PFSK-1 (cell line): ENCODE data around the gene FAM20C.

Experiments used
- FOXP2 ChIP-seq: optimal IDR thresholded peaks from 2 replicates; pipeline ENCODE3; 2011; ENCODE audit warnings: borderline replicate concordance, control low read depth, inconsistent platforms; ENCODE audit not compliant: insufficient read depth; ENCODE audit errors: extremely low read length, extremely low read depth
- POLR2AphosphoS5 ChIP-seq: IDR thresholded peaks from 2 replicates; pipeline ENCODE4 v1.6.1; 2012; ENCODE audit warnings: low read depth, mild to moderate bottlenecking, control low read depth, low read length, moderate library complexity
- SIN3A ChIP-seq: IDR thresholded peaks from 2 replicates; pipeline ENCODE4 v1.6.1; 2012; ENCODE audit warnings: mild to moderate bottlenecking, low read length, moderate library complexity, borderline replicate concordance; ENCODE audit not compliant: insufficient read depth
- TAF1 ChIP-seq: IDR thresholded peaks from 2 replicates; pipeline ENCODE4 v1.6.1; 2012; ENCODE audit warnings: low read length, control low read depth, borderline replicate concordance; ENCODE audit not compliant: insufficient read depth
- TF ChIP-seq, protein P1 (sequence below), 2 experiments: IDR thresholded peaks; 2 replicates each; pipeline versions ENCODE4 v1.6.1 to v1.8.0; 2011 to 2012; ENCODE audit warnings: low read depth in 2 of 2, low read length in 2 of 2, control low read depth in 1 of 2, inconsistent platforms in 1 of 2, mild to moderate bottlenecking in 1 of 2, moderate library complexity in 1 of 2; ENCODE audit not compliant: insufficient read depth in 1 of 2

DNA sequence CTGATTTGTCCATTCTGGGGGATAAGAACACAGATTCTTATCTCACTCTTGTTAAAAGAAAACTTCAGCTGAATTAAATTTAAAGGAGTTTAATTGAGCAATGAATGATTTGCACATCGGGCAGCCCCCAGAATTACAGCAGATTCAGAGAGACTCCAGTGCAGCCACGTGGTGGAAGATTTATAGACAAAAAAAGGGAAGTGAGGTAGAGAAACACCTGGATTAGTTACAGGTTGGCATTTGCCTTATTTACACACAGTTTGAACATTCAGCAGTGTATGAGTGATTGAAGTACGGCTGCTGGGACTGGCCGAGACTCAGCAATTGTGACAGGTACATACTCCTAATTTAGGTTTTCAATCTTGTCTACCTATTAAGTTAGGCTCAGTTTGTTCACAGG, 46.5 kb upstream of the FAM20C start:
- TF ChIP-seq, protein P1, sequence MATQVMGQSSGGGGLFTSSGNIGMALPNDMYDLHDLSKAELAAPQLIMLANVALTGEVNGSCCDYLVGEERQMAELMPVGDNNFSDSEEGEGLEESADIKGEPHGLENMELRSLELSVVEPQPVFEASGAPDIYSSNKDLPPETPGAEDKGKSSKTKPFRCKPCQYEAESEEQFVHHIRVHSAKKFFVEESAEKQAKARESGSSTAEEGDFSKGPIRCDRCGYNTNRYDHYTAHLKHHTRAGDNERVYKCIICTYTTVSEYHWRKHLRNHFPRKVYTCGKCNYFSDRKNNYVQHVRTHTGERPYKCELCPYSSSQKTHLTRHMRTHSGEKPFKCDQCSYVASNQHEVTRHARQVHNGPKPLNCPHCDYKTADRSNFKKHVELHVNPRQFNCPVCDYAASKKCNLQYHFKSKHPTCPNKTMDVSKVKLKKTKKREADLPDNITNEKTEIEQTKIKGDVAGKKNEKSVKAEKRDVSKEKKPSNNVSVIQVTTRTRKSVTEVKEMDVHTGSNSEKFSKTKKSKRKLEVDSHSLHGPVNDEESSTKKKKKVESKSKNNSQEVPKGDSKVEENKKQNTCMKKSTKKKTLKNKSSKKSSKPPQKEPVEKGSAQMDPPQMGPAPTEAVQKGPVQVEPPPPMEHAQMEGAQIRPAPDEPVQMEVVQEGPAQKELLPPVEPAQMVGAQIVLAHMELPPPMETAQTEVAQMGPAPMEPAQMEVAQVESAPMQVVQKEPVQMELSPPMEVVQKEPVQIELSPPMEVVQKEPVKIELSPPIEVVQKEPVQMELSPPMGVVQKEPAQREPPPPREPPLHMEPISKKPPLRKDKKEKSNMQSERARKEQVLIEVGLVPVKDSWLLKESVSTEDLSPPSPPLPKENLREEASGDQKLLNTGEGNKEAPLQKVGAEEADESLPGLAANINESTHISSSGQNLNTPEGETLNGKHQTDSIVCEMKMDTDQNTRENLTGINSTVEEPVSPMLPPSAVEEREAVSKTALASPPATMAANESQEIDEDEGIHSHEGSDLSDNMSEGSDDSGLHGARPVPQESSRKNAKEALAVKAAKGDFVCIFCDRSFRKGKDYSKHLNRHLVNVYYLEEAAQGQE (IDR thresholded peaks at IDR 0.05; ENCODE audit: insufficient read depth in 1 of 2, low read depth in 2 of 2, low read length in 2 of 2) = no peak
- no peak for TF ChIP-seq POLR2AphosphoS5
- no peak for TF ChIP-seq SIN3A
- TF ChIP-seq TAF1 = no peak
- no peak for TF ChIP-seq FOXP2
